Caco-2 (cell line): ENCODE data around the gene ATF6. TPM values are rescaled to one million over a fixed set of nuclear protein-coding genes. Genes with fewer than 3 reads are reported as not detected.

Experiments used
- BruUV-seq: library from RNA; stranded (reverse); fragments of 400-500 nt; replicated peaks from 2 replicates; lab custom pipeline; 2021; lab: Mats Ljungman, UMichigan
- CTCF ChIA-PET: fragments of 300-600 bp; sonication (Branson Sonifier 250); formaldehyde crosslinking; loops from one replicate; lab custom pipeline; 2022; ENCODE audit warnings: antibody characterized with exemption; lab: Charles Lee
- POLR2A ChIA-PET: fragments of 300-600 bp; sonication (Branson Sonifier 250); formaldehyde crosslinking; loops from one replicate; lab custom pipeline; 2022; ENCODE audit warnings: antibody characterized with exemption; lab: Charles Lee
- DNase-seq, 2 experiments: peaks; one replicate each; pipeline versions ENCODE4 v3.0.0 to v3.0.0-alpha.2; 2020 to 2022
- H3K27me3 ChIP-seq: replicated peaks from 2 replicates; pipeline ENCODE4 v1.6.0; 2011; ENCODE audit warnings: low read length; ENCODE audit not compliant: control insufficient read depth, insufficient read depth
- H3K36me3 ChIP-seq: 2 replicates; pipeline ENCODE4 v1.5.1; 2011; ENCODE audit warnings: low read length; ENCODE audit not compliant: control insufficient read depth, insufficient read depth
- H3K4me1 ChIP-seq: fragments of 250-450 bp; sonication (Bioruptor Pico); 2 replicates; pipeline ENCODE4 v1.5.1; 2020; ENCODE audit warnings: mild to moderate bottlenecking
- H3K4me3 ChIP-seq: 2 replicates; pipeline ENCODE4 v1.5.1; 2011; ENCODE audit warnings: low read depth, mild to moderate bottlenecking, control low read depth, low read length
- H3K9me3 ChIP-seq: fragments of 250-450 bp; sonication (Bioruptor Pico); 2 replicates; pipeline ENCODE4 v1.5.1; 2020; ENCODE audit warnings: mild to moderate bottlenecking, moderate library complexity
- H3K27ac Mint-ChIP-seq: one replicate; pipeline ENCODE4 v1.8.0; 2022; ENCODE audit warnings: mixed read lengths; ENCODE audit not compliant: unreplicated experiment
- H3K27me3 Mint-ChIP-seq: one replicate; pipeline ENCODE4 v1.8.0; 2022; ENCODE audit warnings: mixed read lengths; ENCODE audit not compliant: insufficient read depth, unreplicated experiment
- H3K36me3 Mint-ChIP-seq: one replicate; pipeline ENCODE4 v1.8.0; 2022; ENCODE audit warnings: mild to moderate bottlenecking, mixed read lengths; ENCODE audit not compliant: insufficient read depth, unreplicated experiment
- H3K4me1 Mint-ChIP-seq: one replicate; pipeline ENCODE4 v1.8.0; 2022; ENCODE audit warnings: low read depth, mixed read lengths; ENCODE audit not compliant: unreplicated experiment
- H3K4me3 Mint-ChIP-seq: one replicate; pipeline ENCODE4 v1.8.0; 2022; ENCODE audit warnings: mild to moderate bottlenecking, moderate library complexity, mixed read lengths; ENCODE audit not compliant: unreplicated experiment
- H3K9me3 Mint-ChIP-seq: one replicate; pipeline ENCODE4 v1.8.0; 2022; ENCODE audit warnings: mixed read lengths; ENCODE audit not compliant: unreplicated experiment
- CTCF ChIP-seq, 2 experiments: fragments of 200-600 bp in 1 of 2; IDR thresholded peaks; 1 replicate in 1 of 2; 2 replicates in 1 of 2; pipeline versions ENCODE4 v1.5.1 to v1.8.0; 2011 to 2022; ENCODE audit warnings: antibody characterized with exemption in 1 of 2, control low read depth in 1 of 2, inconsistent platforms in 1 of 2, low read depth in 1 of 2, low read length in 1 of 2, mild to moderate bottlenecking in 1 of 2, moderate library complexity in 1 of 2; ENCODE audit not compliant: insufficient read depth in 1 of 2, severe bottlenecking in 1 of 2, unreplicated experiment in 1 of 2
- intact Hi-C: fragments of 100-400 bp; cut with micrococcal nuclease; formaldehyde crosslinking; loops from one replicate; pipeline ENCODE4 v1.10.0; 2022; ENCODE audit not compliant: unreplicated experiment
- total RNA-seq: library from RNA; stranded (reverse); gene quantifications from 2 replicates; pipeline ENCODE4 v1.2.3, GENCODE V29; 2022

The ATF6 gene
- total RNA-seq, 1 experiment from 2014 or later = 16.4 TPM

GRCh38 chr1:161944381-161944780, 178.3 kb downstream of the ATF6 start:
- ChIA-PET POLR2A (no interaction called here), CTCF (no interaction called here)

GRCh38 chr1:161945306-161946060, 179.4 kb downstream of the ATF6 start:
- Histone ChIP-seq H3K4me1 (no peaks in the 10 kb centered on the region), H3K4me3 (no peak overlapping the region), H3K27me3 (no peaks in the 10 kb centered on the region; the same call in 1 of the 2 replicates), H3K9me3 (no peaks in the 10 kb centered on the region; the same call in 1 of the 2 replicates), H3K36me3 (no peaks in the 10 kb centered on the region; the same call in 1 of the 2 replicates)
- Mint-ChIP-seq H3K27ac (no peak overlapping the region), H3K4me1 (peaks cover 20% of the 10 kb centered on the region), H3K4me3 (no peak overlapping the region), H3K9me3 (peaks cover 10% of the 10 kb centered on the region), H3K27me3 (no peaks in the 10 kb centered on the region), H3K36me3 (peaks cover 6% of the 10 kb centered on the region)
- no TSS peak for BruUV-seq
- ChIA-PET POLR2A (no interaction called here), CTCF (no interaction called here)
- no peak for TF ChIP-seq CTCF (IDR thresholded peaks at IDR 0.05; ENCODE audit: insufficient read depth in 1 of 2, low read depth in 1 of 2, low read length in 1 of 2, severe bottlenecking in 1 of 2, unreplicated experiment in 1 of 2)
- DNase-seq = no peak
- intact Hi-C loops = no loop called here

More at GRCh38 chr1:161944381-161944780, 178.3 kb downstream of the ATF6 start:
- Mint-ChIP-seq H3K36me3 (peaks cover 6% of the 10 kb centered on the region), H3K27ac (no peak overlapping the region), H3K4me1 (peaks cover 20% of the 10 kb centered on the region), H3K4me3 (no peak overlapping the region), H3K9me3 (peaks cover 10% of the 10 kb centered on the region), H3K27me3 (no peaks in the 10 kb centered on the region)
- no peaks in the 10 kb centered on the region; the same call in 1 of the 2 replicates for H3K27me3 ChIP-seq
- H3K36me3 ChIP-seq = no peaks in the 10 kb centered on the region; the same call in 1 of the 2 replicates
- intact Hi-C loops = no loop called here
- H3K4me1 ChIP-seq = no peaks in the 10 kb centered on the region
- DNase-seq = no peak
- no peak for TF ChIP-seq CTCF (IDR thresholded peaks at IDR 0.05; ENCODE audit: insufficient read depth in 1 of 2, low read depth in 1 of 2, low read length in 1 of 2, severe bottlenecking in 1 of 2, unreplicated experiment in 1 of 2)
- H3K9me3 ChIP-seq = no peaks in the 10 kb centered on the region; the same call in 1 of the 2 replicates
- BruUV-seq = no TSS peak
- H3K4me3 ChIP-seq = no peak overlapping the region

GRCh38 chr1:161946071-161946987, 180.2 kb downstream of the ATF6 start:
- H3K27me3 Mint-ChIP-seq = no peaks in the 10 kb centered on the region
- no peak overlapping the region for H3K4me3 Mint-ChIP-seq
- no peak overlapping the region for H3K4me3 ChIP-seq
- POLR2A ChIA-PET = no interaction called here
- H3K36me3 ChIP-seq = no peaks in the 10 kb centered on the region; the same call in 1 of the 2 replicates
- H3K9me3 ChIP-seq = no peaks in the 10 kb centered on the region; the same call in 1 of the 2 replicates
- no TSS peak for BruUV-seq
- intact Hi-C loops = no loop called here
- peaks cover 10% of the 10 kb centered on the region for H3K9me3 Mint-ChIP-seq
- peaks cover 6% of the 10 kb centered on the region for H3K36me3 Mint-ChIP-seq
- DNase-seq = no peak
- peaks cover 20% of the 10 kb centered on the region for H3K4me1 Mint-ChIP-seq
- CTCF ChIA-PET = no interaction called here
- H3K27ac Mint-ChIP-seq = peak overlapping the region; percentile 14
- H3K4me1 ChIP-seq = no peaks in the 10 kb centered on the region
- no peak for TF ChIP-seq CTCF (IDR thresholded peaks at IDR 0.05; ENCODE audit: insufficient read depth in 1 of 2, low read depth in 1 of 2, low read length in 1 of 2, severe bottlenecking in 1 of 2, unreplicated experiment in 1 of 2)
- H3K27me3 ChIP-seq = no peaks in the 10 kb centered on the region; the same call in 1 of the 2 replicates
